Superior temporal gyrus (tissue), 1 donor: ENCODE data around the gene LSAMP.

ENCODE experiments used
- DNase-seq: peaks from one replicate; pipeline ENCODE4 v3.0.0-alpha.2; 2016; ENCODE audit errors: extremely low spot score

LSAMP gene

DNA sequence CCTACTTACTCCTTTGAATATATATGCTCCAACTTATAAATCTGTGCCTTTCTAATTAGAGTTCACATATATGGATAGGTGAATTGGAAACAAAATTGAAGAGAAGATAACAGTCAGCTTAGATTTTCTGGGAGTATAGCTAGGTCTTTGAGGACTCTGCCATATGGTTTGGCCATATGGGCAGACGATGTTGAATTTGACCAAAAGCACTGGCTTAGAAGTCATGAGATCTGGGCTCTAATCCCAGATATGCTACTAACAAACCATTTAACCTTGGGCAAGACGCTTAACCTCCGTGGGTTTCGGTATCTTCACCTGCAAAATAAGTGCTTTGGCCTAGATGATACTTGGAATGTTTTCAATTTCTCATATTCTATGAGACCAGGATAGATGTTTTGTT is 154.1 kb downstream of the LSAMP start:
- DNase-seq: no peak

DNA sequence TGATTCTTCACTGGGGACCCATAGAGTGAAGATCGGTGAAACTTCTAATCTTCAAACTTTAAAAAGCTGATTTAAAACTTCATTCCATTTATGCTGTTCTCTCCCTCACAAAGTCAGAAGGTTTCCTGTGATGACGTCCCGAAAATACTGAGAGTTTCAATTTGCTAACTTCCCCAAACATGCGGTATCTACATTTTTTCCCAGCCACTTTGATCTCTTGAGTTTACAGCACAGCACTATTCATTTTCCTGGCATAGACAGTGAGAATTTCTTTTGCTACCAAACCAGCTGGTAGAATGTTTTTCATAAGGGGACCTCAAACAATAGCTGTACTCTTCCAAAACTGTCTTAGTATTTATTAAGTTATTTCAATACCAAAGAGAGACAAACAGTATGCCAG is 156.8 kb downstream of the LSAMP start:
- no peak for DNase-seq

DNA sequence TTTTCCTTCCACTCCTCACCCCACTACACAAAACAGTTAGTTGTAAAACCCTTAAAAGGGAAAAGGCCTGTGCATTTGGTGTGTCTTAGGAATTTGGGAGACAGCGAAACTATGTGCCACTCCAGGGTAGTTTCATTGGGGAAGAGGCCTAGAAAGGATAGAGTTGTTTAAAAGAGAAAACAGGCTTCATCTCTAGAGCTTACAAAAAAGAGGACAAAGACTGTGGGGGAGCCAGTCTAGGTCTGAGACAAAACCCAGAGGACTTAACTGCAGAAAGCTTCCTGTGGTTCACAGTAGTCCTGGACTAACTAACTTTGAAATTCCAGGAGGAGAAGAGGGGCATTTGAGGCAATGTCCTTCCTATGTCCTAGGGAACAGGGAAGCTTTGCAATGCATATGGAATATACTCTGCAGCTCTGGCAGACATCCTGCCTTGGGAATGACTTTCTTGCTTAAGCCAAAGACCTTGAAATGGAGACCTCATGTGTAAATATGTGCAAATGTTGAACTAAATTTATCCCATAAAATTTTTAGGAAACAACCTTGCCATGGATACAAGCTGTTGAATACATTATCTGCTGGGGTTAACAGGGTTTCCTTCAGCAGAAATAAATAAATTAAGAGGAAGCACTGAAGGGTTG is 159.4 kb downstream of the LSAMP start:
- DNase-seq: no peak

DNA sequence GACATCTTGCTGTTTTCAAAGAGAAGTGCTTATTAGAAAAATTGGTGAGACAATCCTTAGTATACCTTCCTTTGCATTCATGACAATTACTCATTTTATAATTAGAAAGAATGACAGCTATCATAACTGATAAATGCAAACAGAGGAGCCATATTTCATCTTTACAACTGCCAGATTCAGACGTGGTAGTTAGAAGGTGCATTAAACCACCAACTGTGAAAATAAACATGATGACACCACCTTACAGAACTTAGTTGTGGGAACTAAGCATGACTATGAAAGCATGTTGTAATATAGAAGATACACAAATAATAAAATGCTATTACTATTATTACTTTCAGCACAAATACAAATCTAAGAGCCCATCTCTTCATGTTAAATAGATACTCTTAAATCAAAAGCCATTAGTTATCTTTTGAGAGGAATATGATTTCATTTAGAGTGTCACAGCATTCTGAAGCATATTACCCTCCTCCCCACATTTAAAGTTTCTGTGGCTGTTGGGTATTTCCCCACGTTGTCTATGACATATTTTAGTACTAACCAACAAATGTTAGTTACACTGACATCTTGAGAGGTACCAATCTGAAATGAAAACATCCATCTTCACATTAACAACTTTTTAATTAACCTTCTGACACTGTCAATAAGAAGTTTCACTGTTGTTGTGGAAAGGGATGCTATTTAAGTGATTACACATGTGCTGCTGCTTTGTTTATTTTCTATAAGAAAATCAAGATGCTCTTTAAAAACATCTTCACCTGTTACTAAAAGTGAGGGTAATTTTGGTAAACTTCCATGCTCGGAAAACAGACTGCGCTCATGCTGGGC is 163.8 kb downstream of the LSAMP start:
- no peak for DNase-seq

DNA sequence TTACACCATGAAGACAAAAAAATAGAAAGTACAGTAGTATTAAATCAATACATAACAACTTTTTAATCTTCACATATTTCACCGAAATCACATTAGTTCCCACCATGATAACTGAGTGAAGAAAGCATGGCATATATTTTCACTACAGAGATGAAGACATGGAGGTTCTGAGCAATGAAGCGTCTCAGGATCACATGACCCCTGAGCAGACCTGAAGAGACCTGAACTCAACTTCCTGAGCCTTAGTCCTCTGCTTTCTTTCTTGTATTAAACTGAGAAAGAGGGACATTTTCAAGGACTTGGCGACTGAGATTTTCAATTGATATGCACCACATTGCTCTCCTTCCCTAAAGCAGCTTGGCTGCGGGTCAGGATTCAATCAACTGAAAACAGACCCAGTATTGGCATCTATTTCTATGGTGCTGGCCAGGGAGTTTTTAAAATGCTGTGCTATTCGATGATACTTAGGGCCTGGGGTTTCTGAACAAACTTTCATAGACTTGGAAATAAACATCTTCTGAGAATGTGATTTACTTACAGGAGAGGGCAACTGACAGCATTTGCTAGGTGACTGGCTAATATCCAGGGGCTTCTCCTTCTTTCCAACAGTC is 165.1 kb downstream of the LSAMP start:
- peak; percentile 69 for DNase-seq

DNA sequence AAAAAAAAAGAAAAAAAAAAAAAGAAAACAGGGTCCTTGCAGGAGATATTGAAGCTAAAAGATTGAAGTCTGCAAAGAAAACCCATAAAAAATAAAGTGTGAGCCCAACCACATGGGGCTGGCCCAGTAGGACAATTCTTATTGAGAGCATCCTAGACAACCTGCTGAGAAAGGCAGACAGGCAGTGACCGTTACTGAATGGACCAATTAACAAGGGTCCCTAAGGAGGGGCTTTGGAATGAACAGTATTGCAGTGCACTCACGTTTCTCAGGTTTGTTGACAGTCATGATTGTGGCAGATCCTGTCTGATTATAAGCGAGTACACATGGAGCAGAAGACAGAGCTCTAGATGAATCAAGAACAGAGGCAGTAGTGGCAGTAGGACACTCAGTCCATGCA is 168.6 kb downstream of the LSAMP start:
- DNase-seq: no peak

DNA sequence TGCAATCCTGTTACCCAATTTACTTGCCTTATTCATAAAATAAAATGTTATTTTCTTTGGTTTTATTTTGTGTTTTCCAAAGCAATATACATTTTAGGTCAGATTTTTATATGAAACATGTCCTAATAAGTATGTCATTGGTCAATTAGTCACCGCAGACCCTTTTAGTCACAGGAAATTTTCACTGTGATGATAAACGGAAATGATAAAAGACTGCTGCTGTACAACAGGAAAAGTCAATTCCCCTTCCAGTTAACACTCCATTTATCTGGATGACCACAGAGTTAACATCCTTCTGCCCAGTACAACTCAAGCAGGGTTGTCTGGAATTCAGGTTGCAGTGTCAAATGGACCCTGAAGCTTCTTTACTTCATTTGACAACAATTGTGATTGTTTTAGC is 175.2 kb downstream of the LSAMP start:
- no peak for DNase-seq

DNA sequence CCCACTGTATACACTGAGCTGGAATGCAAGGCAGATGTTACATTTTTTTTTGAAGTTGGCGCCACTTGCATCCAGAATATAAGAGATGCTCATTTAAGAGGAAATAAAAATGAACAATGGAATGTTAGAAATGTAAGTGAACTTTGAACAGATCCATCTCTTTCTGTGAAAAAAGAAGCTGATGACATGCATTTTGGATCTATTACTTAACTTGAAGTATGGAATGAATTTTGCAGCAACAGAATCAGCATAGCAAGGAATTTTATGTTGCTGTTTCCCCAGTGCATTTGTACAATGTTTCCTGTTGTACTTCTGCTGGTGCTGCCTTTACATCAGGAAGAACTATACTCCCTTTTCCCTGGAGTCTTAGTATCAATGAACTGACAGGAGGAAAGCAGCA is 178.2 kb downstream of the LSAMP start:
- DNase-seq: no peak

DNA sequence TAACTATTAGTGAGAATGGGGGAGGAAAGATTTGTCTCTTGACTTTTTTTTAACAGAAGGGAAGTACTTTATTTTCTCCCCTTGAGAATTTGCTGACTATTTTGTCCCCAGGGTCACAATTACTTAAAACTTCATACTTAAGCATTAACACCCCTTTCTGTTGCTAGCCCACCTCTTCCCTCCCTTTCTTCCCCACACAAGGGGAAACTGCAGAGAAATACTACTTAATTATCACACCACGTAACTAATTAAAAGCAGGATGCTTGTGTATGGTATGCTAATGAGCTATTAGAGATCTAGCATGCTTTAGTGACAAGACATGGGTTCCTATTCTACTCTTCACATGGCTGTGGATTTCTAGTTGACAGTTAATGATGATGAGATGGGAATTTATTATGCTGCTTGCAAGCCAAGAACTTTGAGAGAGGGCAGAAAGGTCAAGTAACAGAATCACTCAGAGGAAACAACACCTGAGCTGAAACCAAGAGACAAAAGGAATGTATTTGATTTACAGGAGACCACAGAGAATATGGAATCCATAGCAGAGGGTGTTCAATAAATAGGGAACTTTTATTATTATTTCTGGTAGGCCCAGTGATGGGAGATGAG is 179.2 kb downstream of the LSAMP start:
- no peak for DNase-seq

DNA sequence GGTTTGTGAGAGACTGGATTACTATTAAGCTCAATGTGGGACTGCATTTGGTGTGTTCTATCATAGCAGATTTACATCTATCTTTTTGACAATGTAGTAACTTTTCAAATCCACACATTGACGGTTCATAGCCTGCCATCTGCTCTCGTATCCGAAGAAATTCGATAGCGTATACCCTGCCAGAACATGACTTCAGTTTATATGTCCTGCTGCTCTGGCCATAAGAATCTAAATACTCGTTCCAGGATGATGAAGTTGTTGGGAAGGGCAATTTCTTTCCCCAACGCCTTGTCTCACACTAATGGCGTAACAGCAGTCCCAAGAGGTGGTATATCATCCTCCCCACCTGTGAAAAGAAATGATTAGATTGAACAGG is 180.0 kb downstream of the LSAMP start:
- no peak for DNase-seq

DNA sequence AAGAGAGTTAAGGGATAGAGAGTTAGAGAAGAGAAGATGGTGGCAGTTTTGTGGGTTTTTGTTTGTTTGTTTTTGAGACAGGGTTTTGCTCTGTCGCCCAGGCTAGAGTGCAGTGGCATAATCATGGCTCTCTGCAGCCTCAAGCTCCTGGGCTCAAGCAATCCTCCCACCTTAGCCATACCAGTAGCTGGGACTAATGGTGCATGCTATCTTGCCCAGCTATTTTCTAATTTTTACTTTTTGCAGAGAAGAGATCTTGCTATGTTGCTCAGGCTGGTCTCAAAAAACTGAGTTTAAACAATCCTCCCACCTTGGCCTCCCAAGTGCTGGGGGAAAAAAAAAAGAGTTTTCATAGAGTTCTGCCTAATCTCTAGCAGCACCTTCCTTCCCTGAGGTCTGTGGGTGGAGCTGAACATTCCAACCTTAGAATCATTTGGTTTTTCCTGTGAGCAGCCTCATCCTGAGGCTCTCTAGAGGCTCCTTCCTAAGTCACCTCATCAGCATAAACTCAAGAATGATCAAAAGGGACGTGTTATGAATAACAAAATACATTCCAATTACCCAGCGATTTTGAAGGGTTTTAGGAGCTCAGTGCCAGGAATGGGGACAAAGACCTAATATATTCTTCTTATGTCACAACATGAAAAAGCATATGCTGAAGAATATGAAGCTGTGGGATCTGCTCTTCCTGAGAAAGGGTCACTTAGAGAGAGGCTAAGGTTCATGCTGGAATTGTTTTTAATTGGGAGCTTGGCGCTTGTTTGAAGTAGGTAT is 180.6 kb downstream of the LSAMP start:
- no peak for DNase-seq

DNA sequence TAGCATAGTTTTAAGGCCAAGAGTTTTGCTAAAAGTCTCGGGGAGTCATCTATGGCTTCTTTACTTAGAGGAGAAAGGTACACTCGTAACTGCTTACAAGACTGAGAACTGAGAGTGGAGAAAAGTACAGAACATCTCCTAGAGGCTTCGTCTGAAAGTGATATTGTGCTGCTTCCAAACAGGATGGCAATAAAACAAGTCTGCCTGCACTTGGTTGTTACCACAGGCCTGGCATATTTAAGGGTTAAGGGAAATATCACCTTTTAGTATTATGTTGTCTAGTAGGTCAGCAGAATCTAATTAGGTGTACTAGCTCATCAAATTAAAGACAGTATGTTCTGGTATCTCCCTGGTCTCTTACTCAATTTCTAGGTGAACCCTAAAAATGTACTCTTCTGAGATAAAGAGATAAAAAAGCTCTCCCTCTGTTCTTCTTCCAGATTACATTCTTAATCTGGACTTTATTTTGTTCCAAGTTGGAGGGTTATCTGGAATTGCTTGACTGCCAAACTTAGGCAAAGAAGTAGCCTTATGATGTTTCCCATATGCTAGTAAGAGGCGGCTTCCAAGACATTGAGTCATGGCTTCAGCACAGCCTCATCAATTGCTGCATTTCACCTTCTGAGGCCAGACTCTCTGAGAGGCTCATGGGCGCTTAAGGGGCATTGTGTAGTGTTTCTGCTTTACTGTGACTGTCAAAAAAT is 181.3 kb downstream of the LSAMP start:
- DNase-seq: no peak

DNA sequence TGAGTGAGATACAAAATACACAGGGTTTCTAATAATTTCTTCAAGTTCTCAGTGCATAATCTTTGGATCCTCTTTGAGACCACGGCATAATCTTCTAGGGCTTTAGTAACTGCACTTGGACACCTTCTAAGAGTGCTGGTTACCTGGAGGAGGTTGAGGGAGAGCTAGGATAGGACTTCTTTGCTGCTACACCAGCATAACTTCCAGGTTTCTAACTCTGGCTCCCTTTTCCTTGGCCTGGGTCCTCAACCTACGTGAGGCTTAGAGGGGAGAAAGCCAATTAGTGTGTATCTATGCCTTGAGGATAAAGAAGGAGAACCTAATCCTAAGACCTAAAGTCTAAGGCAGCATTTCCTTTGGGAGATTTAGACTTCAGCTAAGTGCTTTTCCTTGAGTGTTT is 184.8 kb downstream of the LSAMP start:
- DNase-seq: no peak

DNA sequence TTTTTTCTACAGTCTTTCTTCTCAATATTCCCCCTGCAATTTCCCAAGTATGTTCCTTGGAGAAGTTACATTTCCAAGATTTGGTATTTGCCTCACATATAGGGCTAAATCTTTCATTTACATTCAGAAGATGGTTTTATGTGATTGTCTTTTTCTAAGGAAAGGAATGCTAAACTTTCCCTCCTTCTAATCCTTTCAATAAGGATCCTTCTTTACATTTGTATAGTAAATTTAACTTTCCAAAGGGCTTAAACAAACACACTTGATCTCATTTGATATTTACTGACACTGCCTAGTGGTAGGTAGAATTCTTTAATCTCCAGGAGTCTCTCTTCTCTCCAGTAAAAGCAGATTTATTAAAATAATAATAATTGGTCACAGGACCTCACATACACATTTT is 185.3 kb downstream of the LSAMP start:
- no peak for DNase-seq

DNA sequence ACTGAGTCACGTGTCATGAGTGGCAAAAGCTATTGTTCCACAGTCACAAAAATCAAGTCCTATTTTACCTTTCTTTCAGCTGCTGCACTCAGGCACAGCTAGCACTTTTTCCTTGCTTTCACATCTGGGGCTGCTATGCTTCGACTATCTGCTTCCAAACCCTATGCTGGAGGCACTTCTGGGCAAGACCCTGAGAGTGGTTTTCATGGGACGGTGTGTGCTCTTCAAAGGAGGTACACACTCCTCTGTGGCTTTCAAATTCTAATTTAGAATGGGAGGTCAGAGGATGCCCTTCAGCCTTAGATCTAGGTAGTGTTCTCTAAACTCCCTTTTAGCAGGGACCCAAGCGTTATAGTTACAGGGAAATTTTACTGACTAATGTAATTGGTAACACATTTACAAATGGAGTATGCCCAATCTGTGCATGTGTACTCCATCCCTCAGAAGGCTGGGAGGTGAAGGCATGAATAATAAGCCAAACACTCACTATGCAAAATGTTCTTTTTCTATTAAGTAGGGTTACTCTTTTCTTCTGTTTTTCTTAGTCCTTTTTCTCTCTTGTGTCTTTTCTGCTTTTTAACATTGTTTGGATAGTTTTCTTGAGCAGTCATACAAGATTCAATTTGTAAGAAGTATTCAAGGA is 188.3 kb downstream of the LSAMP start:
- DNase-seq: no peak

DNA sequence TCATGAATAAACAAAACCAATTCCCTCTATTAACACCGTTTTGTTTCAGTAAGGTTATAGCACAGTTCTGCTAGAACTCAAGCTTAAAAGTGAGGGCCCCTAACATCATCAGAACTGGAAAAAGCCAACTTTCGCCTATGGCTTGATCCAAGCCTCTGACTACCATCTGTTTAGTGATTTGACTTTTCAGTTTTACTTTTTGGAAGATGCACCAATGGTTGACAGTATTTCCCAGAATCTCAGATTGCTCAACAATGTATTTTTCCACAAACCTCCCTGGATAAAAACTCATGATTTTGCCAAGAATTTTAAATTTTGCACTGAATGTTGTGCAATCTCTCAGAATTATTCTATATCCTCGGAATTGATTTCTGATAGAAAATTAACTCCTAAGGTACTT is 190.7 kb downstream of the LSAMP start:
- no peak for DNase-seq

DNA sequence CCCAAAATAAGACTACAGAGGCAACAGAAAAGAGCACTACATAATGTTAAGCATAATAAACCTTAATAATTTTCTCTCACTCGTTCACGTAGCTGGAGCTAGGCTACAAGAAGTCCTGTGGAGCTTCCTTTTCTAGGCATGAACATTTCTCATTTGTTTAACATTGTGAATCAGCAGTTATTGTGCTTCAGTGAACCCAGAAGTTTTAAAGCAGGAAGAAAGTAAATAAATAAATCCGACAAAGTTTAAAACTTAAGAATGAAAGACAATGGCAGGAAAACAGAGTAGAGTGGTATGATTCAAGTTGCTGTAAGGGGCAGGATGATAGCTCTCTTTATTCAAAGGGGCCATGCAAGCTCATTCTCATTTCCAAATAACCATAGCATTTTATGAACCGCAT is 191.8 kb downstream of the LSAMP start:
- DNase-seq: no peak

DNA sequence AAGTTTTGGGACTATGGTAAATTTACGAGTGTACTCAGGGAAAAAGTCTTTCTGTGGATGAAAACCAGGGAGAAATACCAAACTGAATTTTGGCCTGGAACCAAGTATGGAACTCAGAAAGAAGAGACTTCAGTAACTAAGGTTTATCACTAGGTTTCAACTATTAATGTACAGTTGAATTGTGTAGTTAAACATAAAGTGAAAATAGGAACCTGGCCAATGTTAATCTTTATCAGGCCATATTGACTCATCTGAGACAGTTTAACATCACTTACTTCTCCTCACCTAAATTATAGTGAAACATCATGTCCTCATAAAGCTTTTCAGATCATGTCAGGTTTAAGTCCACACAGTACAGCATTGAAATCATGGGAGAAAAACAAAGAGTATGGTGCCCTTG is 197.7 kb downstream of the LSAMP start:
- no peak for DNase-seq

DNA sequence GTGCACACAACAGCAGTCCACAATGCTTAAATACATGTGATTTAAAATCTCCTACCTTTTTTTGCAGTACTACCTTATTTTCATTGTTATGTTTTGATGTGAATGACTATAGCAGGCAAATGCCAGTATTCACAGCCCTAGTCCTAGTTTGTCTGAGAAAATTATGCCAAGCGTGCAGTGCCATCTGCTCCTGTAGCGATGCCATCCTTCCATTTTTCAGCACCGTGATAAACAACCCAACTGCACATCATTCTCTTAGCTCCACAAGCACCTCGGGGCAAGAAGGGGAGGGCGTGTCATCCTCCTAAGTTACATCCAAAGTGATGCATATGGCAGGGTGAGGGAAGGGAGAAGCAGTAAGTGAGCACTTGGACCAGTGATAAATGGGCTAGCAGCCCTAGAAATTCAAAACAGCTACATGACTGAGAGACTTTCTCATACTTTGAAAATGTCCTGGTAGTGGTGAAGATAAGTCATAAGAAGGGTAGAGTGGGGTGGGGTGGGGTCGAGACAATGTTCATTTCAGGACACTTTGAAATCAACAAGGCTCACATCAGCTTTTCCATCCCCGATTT is 198.8 kb downstream of the LSAMP start:
- peak; percentile 49 for DNase-seq

DNA sequence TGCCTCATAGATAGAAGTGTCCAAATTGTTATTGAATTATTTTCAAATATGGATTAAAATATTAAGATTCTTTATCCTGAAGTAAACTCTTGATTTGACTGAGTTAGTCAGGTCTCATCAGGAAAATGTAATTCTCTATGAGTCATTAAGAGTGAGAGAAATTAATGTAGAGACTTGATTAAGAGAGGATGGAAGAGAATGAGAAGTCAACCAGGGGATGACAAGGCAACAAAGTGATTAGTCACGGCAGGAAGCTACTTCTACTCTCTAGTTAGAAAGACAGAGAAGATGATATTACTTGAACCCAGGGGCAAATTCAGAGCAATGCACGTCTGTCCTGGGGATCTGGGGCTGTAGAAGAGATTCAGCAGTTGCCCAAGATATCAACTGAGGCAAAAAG is 202.5 kb downstream of the LSAMP start:
- no peak for DNase-seq

DNA sequence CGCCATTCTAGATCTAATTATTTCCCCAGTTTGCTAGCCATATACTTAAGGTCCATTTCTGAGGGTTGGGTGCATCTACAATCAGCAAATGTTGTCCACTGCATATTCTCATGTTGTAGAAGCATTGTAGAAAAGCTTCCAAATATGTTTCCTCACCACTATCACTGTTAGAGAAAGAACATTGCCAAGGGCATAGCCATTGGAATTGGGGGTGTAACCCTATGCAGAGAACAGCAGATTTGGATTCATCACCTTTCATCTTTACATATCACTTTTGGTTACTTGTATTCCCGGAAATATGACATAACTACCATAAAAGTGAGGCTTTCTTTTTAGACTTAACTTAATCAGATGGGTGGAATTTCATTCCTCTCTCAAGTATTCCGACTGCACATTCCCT is 203.6 kb downstream of the LSAMP start:
- no peak for DNase-seq
